SU-DHL-6 (cell line): ENCODE measurements around the gene INPP5E.

Source experiments
- CTCF ChIP-seq: fragments of 200-600 bp; sonication (generic); IDR thresholded peaks from one replicate; pipeline ENCODE4 v1.5.1; 2017; ENCODE audit warnings: antibody characterized with exemption, mild to moderate bottlenecking, low read length, moderate library complexity; ENCODE audit not compliant: insufficient read depth, poor library complexity, severe bottlenecking
- EZH2phosphoT487 ChIP-seq: fragments of 200-600 bp; sonication (generic), shearing (Covaris generic); conservative IDR thresholded peaks from 2 replicates; pipeline ENCODE4 v1.6.1; 2018; ENCODE audit warnings: mild to moderate bottlenecking, antibody characterized with exemption, low read length, moderate library complexity, mixed read lengths

- no peak for TF ChIP-seq CTCF
- TF ChIP-seq EZH2phosphoT487, result no peak
Measured at GRCh38 chr9:136448655-136449054, 9.0 kb upstream of the INPP5E start.
